HEK293 (cell line): ENCODE data around the gene CDS1.
"Not testable (repeated sequence)": the region's sequence is repeated elsewhere in the genome, so short reads cannot be mapped to it uniquely, and the experiment has no call there.

ENCODE experiments used
- CTCF ChIA-PET: fragments of 350-600 bp; formaldehyde crosslinking; extraction: SDS; loops from one replicate; lab custom pipeline; 2021; ENCODE audit warnings: antibody characterized with exemption; lab: Yijun Ruan, JAX
- POLR2A ChIA-PET: fragments of 300-600 bp; formaldehyde crosslinking; extraction: SDS; loops from one replicate; lab custom pipeline; 2020; ENCODE audit warnings: antibody characterized with exemption, inconsistent platforms; lab: Yijun Ruan, JAX
- H3K27ac ChIP-seq: fragments of 200-500 bp; sonication (Bioruptor generic); 2 replicates; pipeline ENCODE4 v1.5.1; 2014; ENCODE audit warnings: low read depth, low read length, control low read depth, inconsistent platforms; ENCODE audit errors: extremely low read depth
- H3K36me3 ChIP-seq, 2 experiments: fragments of 200-500 bp in 1 of 2; sonication (Bioruptor generic) in 1 of 2; 1 replicate in 1 of 2; 2 replicates in 1 of 2; pipeline ENCODE4 v1.5.1; 2014 to 2017; ENCODE audit warnings: inconsistent platforms in 2 of 2, low read length in 2 of 2; ENCODE audit not compliant: control insufficient read depth in 2 of 2, insufficient read depth in 1 of 2
- H3K4me1 ChIP-seq: fragments of 200-500 bp; sonication (Bioruptor generic); 2 replicates; pipeline ENCODE4 v1.5.1; 2014; ENCODE audit warnings: mild to moderate bottlenecking, low read length, inconsistent platforms; ENCODE audit not compliant: control insufficient read depth, insufficient read depth
- H3K4me3 ChIP-seq: 2 replicates; pipeline ENCODE4 v1.5.1; 2011; ENCODE audit warnings: low read depth, mild to moderate bottlenecking, control low read depth, low read length, moderate library complexity
- H3K9me3 ChIP-seq: fragments of 200-500 bp; sonication (Bioruptor generic); 2 replicates; pipeline ENCODE4 v1.5.1; 2014; ENCODE audit warnings: low read depth, low read length, inconsistent platforms; ENCODE audit not compliant: control insufficient read depth, insufficient read depth
- BCL11B ChIP-seq: fragments of 450-650 bp; formaldehyde crosslinking; IDR thresholded peaks from 2 replicates; pipeline ENCODE4 v1.5.1; 2016; ENCODE audit warnings: low read depth, missing biosample characterization, missing genetic modification characterization
- FEZF1 ChIP-seq: fragments of 450-650 bp; formaldehyde crosslinking; IDR thresholded peaks from 2 replicates; pipeline ENCODE4 v1.5.1; 2016; ENCODE audit warnings: missing biosample characterization, missing genetic modification characterization
- GFI1B ChIP-seq: fragments of 450-650 bp; formaldehyde crosslinking; IDR thresholded peaks from 2 replicates; pipeline ENCODE4 v1.5.1; 2016; ENCODE audit warnings: missing biosample characterization, missing genetic modification characterization
- GLIS2 ChIP-seq: fragments of 450-650 bp; formaldehyde crosslinking; IDR thresholded peaks from 2 replicates; pipeline ENCODE4 v1.5.1; 2016; ENCODE audit warnings: missing biosample characterization, missing genetic modification characterization
- KLF1 ChIP-seq: fragments of 450-650 bp; formaldehyde crosslinking; IDR thresholded peaks from 2 replicates; pipeline ENCODE4 v1.5.1; 2016; ENCODE audit warnings: missing biosample characterization, missing genetic modification characterization
- SP7 ChIP-seq: fragments of 450-650 bp; formaldehyde crosslinking; IDR thresholded peaks from 2 replicates; pipeline ENCODE4 v1.5.1; 2016; ENCODE audit warnings: missing biosample characterization, missing genetic modification characterization
- WT1 ChIP-seq: fragments of 450-650 bp; formaldehyde crosslinking; IDR thresholded peaks from 2 replicates; pipeline ENCODE4 v1.5.1; 2016; ENCODE audit warnings: missing biosample characterization, missing genetic modification characterization
- ZNF148 ChIP-seq: fragments of 450-650 bp; formaldehyde crosslinking; IDR thresholded peaks from 2 replicates; pipeline ENCODE4 v1.5.0; 2017; ENCODE audit warnings: missing biosample characterization, missing genetic modification characterization, borderline replicate concordance
- ZNF529 ChIP-seq: fragments of 450-650 bp; formaldehyde crosslinking; IDR thresholded peaks from 2 replicates; pipeline ENCODE4 v1.5.1; 2017; ENCODE audit warnings: missing genetic modification characterization, missing biosample characterization; ENCODE audit not compliant: insufficient replicate concordance
- ZNF558 ChIP-seq: fragments of 450-650 bp; formaldehyde crosslinking; IDR thresholded peaks from 2 replicates; pipeline ENCODE4 v1.5.1; 2016; ENCODE audit warnings: missing biosample characterization, missing genetic modification characterization
- ZNF791 ChIP-seq: fragments of 450-650 bp; formaldehyde crosslinking; IDR thresholded peaks from 2 replicates; pipeline ENCODE4 v1.5.1; 2016; ENCODE audit warnings: missing biosample characterization, missing genetic modification characterization
- ZNF843 ChIP-seq: fragments of 450-650 bp; formaldehyde crosslinking; IDR thresholded peaks from 2 replicates; pipeline ENCODE4 v1.5.1; 2016; ENCODE audit warnings: missing biosample characterization, missing genetic modification characterization
- ZSCAN16 ChIP-seq: fragments of 450-650 bp; formaldehyde crosslinking; IDR thresholded peaks from 2 replicates; pipeline ENCODE4 v1.5.1; 2016; ENCODE audit warnings: missing biosample characterization, missing genetic modification characterization
- ZSCAN4 ChIP-seq: fragments of 450-650 bp; formaldehyde crosslinking; IDR thresholded peaks from 2 replicates; pipeline ENCODE4 v1.5.1; 2017; ENCODE audit warnings: missing biosample characterization, missing genetic modification characterization
- TF ChIP-seq, protein P1 (sequence below): fragments of 450-650 bp; formaldehyde crosslinking; IDR thresholded peaks from 2 replicates; pipeline ENCODE4 v1.5.1; 2017; ENCODE audit warnings: missing biosample characterization, missing genetic modification characterization

The CDS1 gene

GRCh38 chr4:84661191-84661939 is 78.4 kb downstream of the CDS1 start:
- ChIA-PET POLR2A (no interaction called here), CTCF (interaction anchor here (0.6 kb wide), 1 partner anchor 1442 kb away, joined by 3 read pairs; no protein-coding TSS in a partner anchor)
- no peak overlapping the region for H3K4me3 ChIP-seq
- no peaks in the 10 kb centered on the region for H3K36me3 ChIP-seq
- no peak for TF ChIP-seq ZNF529
- no peak for TF ChIP-seq ZSCAN16 (tag by site-specific recombination)
- no peak for TF ChIP-seq ZNF148
- no peak for TF ChIP-seq FEZF1 (tag by site-specific recombination)
- no peak for TF ChIP-seq BCL11B
- TF ChIP-seq SP7 (tag by site-specific recombination): no peak
- TF ChIP-seq WT1 (tag by site-specific recombination): no peak
- TF ChIP-seq GFI1B (tag by site-specific recombination): no peak
- TF ChIP-seq ZNF843 (tag by site-specific recombination): no peak
- TF ChIP-seq GLIS2 (tag by site-specific recombination): no peak
- no peak overlapping the region for H3K27ac ChIP-seq
- no peaks in the 10 kb centered on the region for H3K9me3 ChIP-seq
- H3K4me1 ChIP-seq: no peaks in the 10 kb centered on the region

DNA sequence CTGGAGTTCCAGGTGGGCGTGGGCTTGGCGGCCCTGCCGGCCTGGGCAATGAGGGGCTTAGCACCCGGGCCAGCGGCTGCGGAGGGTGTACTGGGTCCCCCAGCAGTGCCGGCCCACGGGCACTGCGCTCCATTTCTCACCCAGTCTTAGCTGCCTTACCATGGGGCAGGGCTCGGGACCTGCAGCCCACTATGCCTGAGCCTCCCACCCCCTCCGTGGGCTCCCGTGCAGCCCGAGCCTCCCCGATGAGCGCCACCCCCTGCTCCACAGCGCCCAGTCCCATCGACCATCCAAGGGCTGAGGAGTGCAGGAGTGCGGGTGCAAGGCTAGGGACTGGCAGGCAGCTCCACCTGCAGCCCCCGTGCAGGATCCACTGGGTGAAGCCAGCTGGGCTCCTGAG is 81.8 kb downstream of the CDS1 start:
- POLR2A ChIA-PET, H3K4me3 ChIP-seq, H3K27ac ChIP-seq, CTCF ChIA-PET, H3K4me1 ChIP-seq, H3K9me3 ChIP-seq: not testable (repeated sequence)
- H3K36me3 ChIP-seq: peaks cover 0 to 25% of the 10 kb centered on the region in 2 experiments; a peak in 1 of 3 replicates

- CTCF ChIA-PET: no interaction called here
- Histone ChIP-seq H3K9me3 (no peaks in the 10 kb centered on the region), H3K27ac (no peak overlapping the region), H3K36me3 (peaks cover 0 to 38% of the 10 kb centered on the region in 2 experiments; a peak in 1 of 3 replicates), H3K4me1 (no peaks in the 10 kb centered on the region), H3K4me3 (no peak overlapping the region)
- TF ChIP-seq ZNF791 (tag by site-specific recombination) (no peak), SP7 (tag by site-specific recombination) (no peak), KLF1 (tag by site-specific recombination) (no peak), ZNF558 (no peak), ZSCAN4 (tag by site-specific recombination) (no peak)
- TF ChIP-seq, protein P1, sequence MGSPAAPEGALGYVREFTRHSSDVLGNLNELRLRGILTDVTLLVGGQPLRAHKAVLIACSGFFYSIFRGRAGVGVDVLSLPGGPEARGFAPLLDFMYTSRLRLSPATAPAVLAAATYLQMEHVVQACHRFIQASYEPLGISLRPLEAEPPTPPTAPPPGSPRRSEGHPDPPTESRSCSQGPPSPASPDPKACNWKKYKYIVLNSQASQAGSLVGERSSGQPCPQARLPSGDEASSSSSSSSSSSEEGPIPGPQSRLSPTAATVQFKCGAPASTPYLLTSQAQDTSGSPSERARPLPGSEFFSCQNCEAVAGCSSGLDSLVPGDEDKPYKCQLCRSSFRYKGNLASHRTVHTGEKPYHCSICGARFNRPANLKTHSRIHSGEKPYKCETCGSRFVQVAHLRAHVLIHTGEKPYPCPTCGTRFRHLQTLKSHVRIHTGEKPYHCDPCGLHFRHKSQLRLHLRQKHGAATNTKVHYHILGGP (tag by site-specific recombination): no peak
- POLR2A ChIA-PET: no interaction called here
These were observed 83.5 kb downstream of the CDS1 start for GRCh38 chr4:84666439-84666838.
